Activated CD8-positive, alpha-beta T cell treated with anti-CD3 and anti-CD28 coated beads for 36 hours (primary cell): ENCODE measurements around the gene ISCA2. TPM values are rescaled to one million over a fixed set of nuclear protein-coding genes. Genes with fewer than 3 reads are reported as not detected.
A peak's percentile ranks its signal among the peaks of the same experiment; 100 is the strongest.

Experiments used
- ATAC-seq: fragments of 200-7000 bp; cut with Tn5 transposase; one replicate; pipeline ENCODE4 v1.10.0; 2021; ENCODE audit warnings: mild to moderate bottlenecking, moderate library complexity
- CTCF ChIA-PET: fragments of 350-600 bp; sonication (Branson Sonifier 250); formaldehyde crosslinking; loops from one replicate; lab custom pipeline; 2021; ENCODE audit warnings: antibody characterized with exemption; lab: Charles Lee
- POLR2A ChIA-PET: fragments of 350-600 bp; sonication (Branson Sonifier 250); formaldehyde crosslinking; loops from one replicate; lab custom pipeline; 2021; ENCODE audit warnings: antibody characterized with exemption; lab: Charles Lee
- DNase-seq: peaks from one replicate; pipeline ENCODE4 v3.0.0-alpha.2; 2020
- H3K27ac Mint-ChIP-seq: one replicate; pipeline ENCODE4 v1.8.0; 2021; ENCODE audit warnings: mild to moderate bottlenecking, mixed read lengths
- H3K27me3 Mint-ChIP-seq: one replicate; pipeline ENCODE4 v1.8.0; 2021; ENCODE audit warnings: mixed read lengths
- H3K36me3 Mint-ChIP-seq: one replicate; pipeline ENCODE4 v1.8.0; 2021; ENCODE audit warnings: low read depth, mixed read lengths
- H3K4me1 Mint-ChIP-seq: one replicate; pipeline ENCODE4 v1.8.0; 2021; ENCODE audit warnings: low read depth, mixed read lengths
- H3K4me3 Mint-ChIP-seq: one replicate; pipeline ENCODE4 v1.8.0; 2021; ENCODE audit warnings: mild to moderate bottlenecking, moderate library complexity, mixed read lengths
- H3K9me3 Mint-ChIP-seq: one replicate; pipeline ENCODE4 v1.8.0; 2021; ENCODE audit warnings: mixed read lengths
- CTCF ChIP-seq: fragments of 200-600 bp; IDR thresholded peaks from one replicate; pipeline ENCODE4 v1.8.0; 2022; ENCODE audit warnings: antibody characterized with exemption, mild to moderate bottlenecking
- intact Hi-C: fragments of 100-400 bp; cut with micrococcal nuclease; formaldehyde crosslinking; loops from one replicate; pipeline ENCODE4 v1.10.0; 2022
- total RNA-seq, 2 experiments: library from RNA; stranded (reverse); gene quantifications; one replicate each; pipeline ENCODE4 v1.2.3, GENCODE V29; 2021

ISCA2 gene
- total RNA-seq, 2 experiments from 2014 or later: 29.1 to 31.7 TPM

- H3K27me3 Mint-ChIP-seq: no peaks in the 10 kb centered on the region
Observed at GRCh38 chr14:74501135-74501614, 7.6 kb downstream of the ISCA2 start.

GRCh38 chr14:74501691-74502090 lies 8.1 kb downstream of the ISCA2 start:
- no peak for TF ChIP-seq CTCF
- H3K4me1 Mint-ChIP-seq: peaks cover 3% of the 10 kb centered on the region
- POLR2A ChIA-PET: interaction anchor here (0.8 kb wide), 1 partner anchor 11 kb away, joined by 3 read pairs; no protein-coding TSS in a partner anchor

More at GRCh38 chr14:74501135-74501614, 7.6 kb downstream of the ISCA2 start:
- ATAC-seq (no peak), DNase-seq (no peak)
- H3K4me1 Mint-ChIP-seq: peaks cover 3% of the 10 kb centered on the region
- H3K4me3 Mint-ChIP-seq: no peak overlapping the region
- POLR2A ChIA-PET: no interaction called here
- no peak for TF ChIP-seq CTCF
- CTCF ChIA-PET: interaction anchor here (1.2 to 1.6 kb wide), 2 partner anchors 11 to 42 kb away, joined by 3 read pairs; no protein-coding TSS in a partner anchor
- intact Hi-C loops: no loop called here
- no peaks in the 10 kb centered on the region for H3K9me3 Mint-ChIP-seq
- peaks cover 4% of the 10 kb centered on the region for H3K36me3 Mint-ChIP-seq
- no peak overlapping the region for H3K27ac Mint-ChIP-seq

GRCh38 chr14:74502236-74503019 lies 8.9 kb downstream of the ISCA2 start:
- peaks cover 3% of the 10 kb centered on the region for H3K4me1 Mint-ChIP-seq
- peak; percentile 40 for TF ChIP-seq CTCF
- intact Hi-C loops: no loop called here
- H3K4me3 Mint-ChIP-seq: no peak overlapping the region
- no peaks in the 10 kb centered on the region for H3K9me3 Mint-ChIP-seq
- POLR2A ChIA-PET: interaction anchor here (0.8 kb wide), 1 partner anchor 10 kb away, joined by 3 read pairs; no protein-coding TSS in a partner anchor
- H3K27me3 Mint-ChIP-seq: no peaks in the 10 kb centered on the region
- CTCF ChIA-PET: interaction anchor here (1.2 kb wide), 1 partner anchor 12 kb away, joined by 3 read pairs; no protein-coding TSS in a partner anchor
- H3K36me3 Mint-ChIP-seq: peaks cover 2% of the 10 kb centered on the region
- DNase-seq: peak; percentile 37
- H3K27ac Mint-ChIP-seq: no peak overlapping the region
- ATAC-seq: peak; percentile 45

More at GRCh38 chr14:74501691-74502090, 8.1 kb downstream of the ISCA2 start:
- ATAC-seq: no peak
- peaks cover 2% of the 10 kb centered on the region for H3K36me3 Mint-ChIP-seq
- no peaks in the 10 kb centered on the region for H3K27me3 Mint-ChIP-seq
- no peak overlapping the region for H3K27ac Mint-ChIP-seq
- intact Hi-C loops: no loop called here
- no peak overlapping the region for H3K4me3 Mint-ChIP-seq
- DNase-seq: no peak
- H3K9me3 Mint-ChIP-seq: no peaks in the 10 kb centered on the region
- CTCF ChIA-PET: interaction anchor here (1.2 to 1.6 kb wide), 3 partner anchors 11 to 42 kb away, joined by 3 read pairs; no protein-coding TSS in a partner anchor

- Mint-ChIP-seq H3K4me1 (peaks cover 3% of the 10 kb centered on the region), H3K27me3 (no peaks in the 10 kb centered on the region), H3K27ac (no peak overlapping the region), H3K4me3 (no peak overlapping the region), H3K36me3 (no peaks in the 10 kb centered on the region), H3K9me3 (no peaks in the 10 kb centered on the region)
- DNase-seq: no peak
- CTCF ChIA-PET: interaction anchor here (0.8 kb wide), 1 partner anchor 9 kb away, joined by 3 read pairs; the partner anchor contains the start of gene ISCA2
- TF ChIP-seq CTCF: no peak
- no peak for ATAC-seq
- POLR2A ChIA-PET: no interaction called here
- intact Hi-C loops: no loop called here
Observed at GRCh38 chr14:74503291-74503937, 9.8 kb downstream of the ISCA2 start.
